GM19351 (cell line): ENCODE results near the gene NDUFA3.

Experiments used
- ATAC-seq: cut with Tn5 transposase; IDR thresholded peaks from one replicate; pipeline ENCODE4 v1.9.1; 2021; ENCODE audit warnings: mild to moderate bottlenecking, moderate library complexity; ENCODE audit not compliant: unreplicated experiment

Gene NDUFA3

DNA sequence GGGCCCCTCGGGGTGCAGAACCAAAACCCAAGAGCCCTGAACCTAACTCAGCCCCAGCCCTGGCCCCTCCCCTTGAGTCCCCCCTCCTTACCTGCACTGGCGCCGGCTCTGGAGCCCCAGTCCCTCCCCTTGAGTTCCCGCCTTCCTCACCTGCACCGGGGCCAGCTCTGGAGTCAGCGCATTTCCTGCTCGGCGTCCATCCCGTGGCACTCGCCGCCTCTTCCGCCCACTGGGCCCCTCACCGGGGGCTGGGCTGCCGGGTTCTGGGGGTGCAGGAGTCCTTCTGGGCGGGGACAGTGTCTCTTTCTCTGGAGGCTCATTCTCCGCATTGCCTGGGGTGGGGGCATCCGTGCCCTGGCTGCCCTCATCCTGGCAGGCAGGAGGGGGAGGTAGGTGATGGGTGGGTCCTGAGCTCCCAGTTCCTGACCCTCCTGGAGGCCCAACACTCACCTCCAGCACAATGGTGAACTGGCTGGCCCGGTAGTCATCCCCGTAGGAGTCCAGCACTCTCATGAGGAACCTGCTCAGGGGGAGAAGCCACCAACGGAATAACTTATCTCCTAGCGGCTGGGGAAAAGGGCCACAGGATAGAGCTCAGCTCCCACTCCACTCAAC is 5.3 kb downstream of the NDUFA3 start:
- no peak for ATAC-seq

GRCh38 chr19:54108496-54108895 is 5.8 kb downstream of the NDUFA3 start:
- no peak for ATAC-seq

- no peak for ATAC-seq
Observed at GRCh38 chr19:54109651-54110050, 7.0 kb downstream of the NDUFA3 start.

GRCh38 chr19:54114340-54115108 is 11.9 kb downstream of the NDUFA3 start:
- ATAC-seq: no peak

GRCh38 chr19:54115109-54116063 is 12.7 kb downstream of the NDUFA3 start, which contains the start of the genes PRPF31 and TFPT:
TSS of gene PRPF31 (plus strand) at chr19:54115754. CDS start at chr19:54118279, 2,525 bp downstream.
TSS of gene TFPT (minus strand) at chr19:54115657. CDS start at chr19:54115269, 388 bp downstream.
- peak; percentile 86 for ATAC-seq

GRCh38 chr19:54121259-54121658 is 18.6 kb downstream of the NDUFA3 start:
- ATAC-seq: no peak

- no peak for ATAC-seq
Observed at GRCh38 chr19:54123682-54124081, 21.0 kb downstream of the NDUFA3 start.

GRCh38 chr19:54124393-54124792 is 21.7 kb downstream of the NDUFA3 start:
- ATAC-seq: no peak

DNA sequence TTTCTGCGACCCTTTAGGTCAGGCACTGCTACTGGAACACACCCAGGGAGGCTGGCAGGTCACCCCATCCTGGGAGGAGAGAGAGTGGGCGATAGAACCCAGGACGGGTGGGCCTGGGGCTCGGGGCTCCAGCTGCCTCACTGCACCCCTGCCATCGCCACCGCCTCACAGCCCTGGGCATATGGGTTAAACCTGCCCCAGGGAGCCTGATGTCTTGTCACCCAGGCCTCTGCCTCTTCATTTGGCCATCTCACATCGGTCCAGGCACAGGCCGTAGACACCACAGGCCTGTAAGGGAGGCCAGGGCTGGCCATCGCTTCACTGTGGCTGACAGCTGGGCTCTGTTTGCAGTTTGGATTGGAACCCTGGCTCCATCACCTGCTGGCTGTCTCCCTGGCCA is 23.1 kb downstream of the NDUFA3 start:
- ATAC-seq: no peak

DNA sequence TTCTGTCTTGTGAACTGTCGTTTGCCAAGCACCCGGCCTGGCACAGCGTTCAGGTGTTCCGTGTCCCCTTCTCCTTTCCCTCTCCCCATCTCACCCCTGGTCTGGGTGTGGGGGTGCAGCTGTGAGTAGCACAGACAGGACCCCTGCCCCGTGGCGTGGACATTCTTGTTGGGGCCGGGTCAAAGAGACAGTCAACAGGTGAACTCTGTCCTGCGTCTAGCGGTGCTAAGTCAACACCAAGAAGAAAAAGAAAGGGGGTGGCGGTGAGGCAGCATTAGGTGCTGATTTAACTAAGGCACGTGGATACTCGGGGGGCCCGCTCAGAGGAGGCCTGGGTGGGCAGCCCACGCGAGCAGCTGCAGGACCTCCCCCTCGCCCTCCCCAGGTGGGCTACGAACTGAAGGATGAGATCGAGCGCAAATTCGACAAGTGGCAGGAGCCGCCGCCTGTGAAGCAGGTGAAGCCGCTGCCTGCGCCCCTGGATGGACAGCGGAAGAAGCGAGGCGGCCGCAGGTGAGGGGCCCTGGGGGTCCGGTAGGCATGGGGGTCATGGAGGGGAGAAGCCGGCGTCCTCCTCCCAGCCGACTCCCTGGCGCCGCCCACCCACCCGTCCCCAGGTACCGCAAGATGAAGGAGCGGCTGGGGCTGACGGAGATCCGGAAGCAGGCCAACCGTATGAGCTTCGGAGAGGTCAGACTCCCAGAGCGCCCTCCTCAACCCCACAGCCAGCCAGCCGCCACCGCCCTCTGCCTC is 25.2 kb downstream of the NDUFA3 start:
- ATAC-seq: no peak

- no peak for ATAC-seq
Observed at GRCh38 chr19:54128441-54128725, 25.7 kb downstream of the NDUFA3 start.

DNA sequence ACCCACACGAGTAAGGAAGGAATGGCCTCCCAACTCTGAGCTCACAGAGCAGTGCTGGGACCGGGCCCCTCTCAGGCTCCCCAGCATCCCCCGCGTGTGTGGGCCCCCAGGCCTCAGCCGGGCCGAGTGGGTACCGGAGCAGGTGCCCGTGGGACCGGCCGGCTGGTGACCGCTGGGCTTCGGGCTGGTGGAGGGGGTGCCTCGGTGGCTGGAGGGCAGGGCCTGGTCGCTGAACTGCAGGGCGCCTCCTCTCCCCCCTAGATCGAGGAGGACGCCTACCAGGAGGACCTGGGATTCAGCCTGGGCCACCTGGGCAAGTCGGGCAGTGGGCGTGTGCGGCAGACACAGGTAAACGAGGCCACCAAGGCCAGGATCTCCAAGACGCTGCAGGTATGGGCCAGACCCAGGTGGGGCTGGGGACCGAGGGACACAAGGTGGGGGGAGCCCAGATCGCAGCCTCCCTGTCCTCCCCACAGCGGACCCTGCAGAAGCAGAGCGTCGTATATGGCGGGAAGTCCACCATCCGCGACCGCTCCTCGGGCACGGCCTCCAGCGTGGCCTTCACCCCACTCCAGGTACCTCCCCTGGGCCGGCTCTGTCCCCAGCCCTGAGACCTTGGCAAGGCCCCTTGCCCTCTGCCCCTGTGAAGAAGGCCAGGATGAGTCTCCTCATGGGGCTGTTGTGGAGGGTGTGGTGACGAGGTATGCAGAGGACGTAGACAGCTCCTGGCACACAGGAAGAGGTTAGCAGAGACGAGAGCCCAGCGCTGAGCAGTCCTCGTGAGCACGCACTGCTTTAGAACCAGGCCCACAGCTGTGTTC is 26.4 kb downstream of the NDUFA3 start:
- no peak for ATAC-seq

- ATAC-seq: no peak
Observed at GRCh38 chr19:54129617-54129996, 27.0 kb downstream of the NDUFA3 start.

- no peak for ATAC-seq
Observed at GRCh38 chr19:54133312-54133956, 30.8 kb downstream of the NDUFA3 start.

- ATAC-seq: no peak
Observed at GRCh38 chr19:54133957-54134590, 31.4 kb downstream of the NDUFA3 start.

- no peak for ATAC-seq
Observed at GRCh38 chr19:54136086-54136863, 33.6 kb downstream of the NDUFA3 start.

- ATAC-seq: peak; percentile 73
Observed at GRCh38 chr19:54136864-54137698, 34.4 kb downstream of the NDUFA3 start.
